ENCODE results near the gene WDR27.

DNA sequence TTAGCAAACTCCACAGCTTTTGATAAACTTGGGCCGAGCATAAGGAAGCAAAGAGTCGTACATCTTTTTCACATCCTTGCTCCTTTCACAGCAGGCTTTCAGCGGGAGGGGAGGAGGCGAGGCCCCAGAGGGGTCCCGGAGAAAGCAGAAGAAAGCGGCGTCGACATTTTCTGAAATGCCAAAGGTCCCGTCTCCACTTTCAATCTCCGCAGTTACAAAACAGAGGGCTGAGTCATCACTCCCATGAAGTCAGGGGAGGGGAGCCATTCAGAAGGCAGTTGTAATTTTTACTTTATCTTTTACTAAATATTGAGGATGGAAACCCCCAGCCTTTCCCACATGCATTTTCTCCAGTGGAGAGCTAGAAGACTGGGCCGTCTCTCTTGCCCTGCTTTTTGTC is 274.0 kb downstream of the WDR27 start:
- TF ChIP-seq, protein P1, sequence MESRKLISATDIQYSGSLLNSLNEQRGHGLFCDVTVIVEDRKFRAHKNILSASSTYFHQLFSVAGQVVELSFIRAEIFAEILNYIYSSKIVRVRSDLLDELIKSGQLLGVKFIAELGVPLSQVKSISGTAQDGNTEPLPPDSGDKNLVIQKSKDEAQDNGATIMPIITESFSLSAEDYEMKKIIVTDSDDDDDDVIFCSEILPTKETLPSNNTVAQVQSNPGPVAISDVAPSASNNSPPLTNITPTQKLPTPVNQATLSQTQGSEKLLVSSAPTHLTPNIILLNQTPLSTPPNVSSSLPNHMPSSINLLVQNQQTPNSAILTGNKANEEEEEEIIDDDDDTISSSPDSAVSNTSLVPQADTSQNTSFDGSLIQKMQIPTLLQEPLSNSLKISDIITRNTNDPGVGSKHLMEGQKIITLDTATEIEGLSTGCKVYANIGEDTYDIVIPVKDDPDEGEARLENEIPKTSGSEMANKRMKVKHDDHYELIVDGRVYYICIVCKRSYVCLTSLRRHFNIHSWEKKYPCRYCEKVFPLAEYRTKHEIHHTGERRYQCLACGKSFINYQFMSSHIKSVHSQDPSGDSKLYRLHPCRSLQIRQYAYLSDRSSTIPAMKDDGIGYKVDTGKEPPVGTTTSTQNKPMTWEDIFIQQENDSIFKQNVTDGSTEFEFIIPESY (IDR thresholded peaks at IDR 0.05) = no peak
- no peak for TF ChIP-seq LARP7 (IDR thresholded peaks at IDR 0.05)
- TF ChIP-seq, protein P2, sequence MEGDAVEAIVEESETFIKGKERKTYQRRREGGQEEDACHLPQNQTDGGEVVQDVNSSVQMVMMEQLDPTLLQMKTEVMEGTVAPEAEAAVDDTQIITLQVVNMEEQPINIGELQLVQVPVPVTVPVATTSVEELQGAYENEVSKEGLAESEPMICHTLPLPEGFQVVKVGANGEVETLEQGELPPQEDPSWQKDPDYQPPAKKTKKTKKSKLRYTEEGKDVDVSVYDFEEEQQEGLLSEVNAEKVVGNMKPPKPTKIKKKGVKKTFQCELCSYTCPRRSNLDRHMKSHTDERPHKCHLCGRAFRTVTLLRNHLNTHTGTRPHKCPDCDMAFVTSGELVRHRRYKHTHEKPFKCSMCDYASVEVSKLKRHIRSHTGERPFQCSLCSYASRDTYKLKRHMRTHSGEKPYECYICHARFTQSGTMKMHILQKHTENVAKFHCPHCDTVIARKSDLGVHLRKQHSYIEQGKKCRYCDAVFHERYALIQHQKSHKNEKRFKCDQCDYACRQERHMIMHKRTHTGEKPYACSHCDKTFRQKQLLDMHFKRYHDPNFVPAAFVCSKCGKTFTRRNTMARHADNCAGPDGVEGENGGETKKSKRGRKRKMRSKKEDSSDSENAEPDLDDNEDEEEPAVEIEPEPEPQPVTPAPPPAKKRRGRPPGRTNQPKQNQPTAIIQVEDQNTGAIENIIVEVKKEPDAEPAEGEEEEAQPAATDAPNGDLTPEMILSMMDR (IDR thresholded peaks at IDR 0.05 in 2 of 3, conservative IDR thresholded peaks at IDR 0.05 in 1 of 3; ENCODE audit: control insufficient read depth in 2 of 3, extremely low read depth in 1 of 3, insufficient read depth in 1 of 3, low read depth in 3 of 3, low read length in 3 of 3) = no peak
- no peak for TF ChIP-seq MYC (IDR thresholded peaks at IDR 0.05; ENCODE audit: insufficient read depth, insufficient read length, insufficient replicate concordance, low read length, severe bottlenecking)
- no peak for TF ChIP-seq RELA (IDR thresholded peaks at IDR 0.05; ENCODE audit: borderline replicate concordance, partially characterized antibody)
